ENCODE data around the gene RPS18. TPM values are rescaled to one million over a fixed set of nuclear protein-coding genes. Genes with fewer than 3 reads are reported as not detected.
A peak's percentile ranks its signal among the peaks of the same experiment; 100 is the strongest.

Gene RPS18
- total and polyA plus RNA-seq, 2 of the 13 experiments (the other 11 are each of a cell fraction or from before 2014, with no cell fraction given) = 3,896 to 5,806 TPM

DNA sequence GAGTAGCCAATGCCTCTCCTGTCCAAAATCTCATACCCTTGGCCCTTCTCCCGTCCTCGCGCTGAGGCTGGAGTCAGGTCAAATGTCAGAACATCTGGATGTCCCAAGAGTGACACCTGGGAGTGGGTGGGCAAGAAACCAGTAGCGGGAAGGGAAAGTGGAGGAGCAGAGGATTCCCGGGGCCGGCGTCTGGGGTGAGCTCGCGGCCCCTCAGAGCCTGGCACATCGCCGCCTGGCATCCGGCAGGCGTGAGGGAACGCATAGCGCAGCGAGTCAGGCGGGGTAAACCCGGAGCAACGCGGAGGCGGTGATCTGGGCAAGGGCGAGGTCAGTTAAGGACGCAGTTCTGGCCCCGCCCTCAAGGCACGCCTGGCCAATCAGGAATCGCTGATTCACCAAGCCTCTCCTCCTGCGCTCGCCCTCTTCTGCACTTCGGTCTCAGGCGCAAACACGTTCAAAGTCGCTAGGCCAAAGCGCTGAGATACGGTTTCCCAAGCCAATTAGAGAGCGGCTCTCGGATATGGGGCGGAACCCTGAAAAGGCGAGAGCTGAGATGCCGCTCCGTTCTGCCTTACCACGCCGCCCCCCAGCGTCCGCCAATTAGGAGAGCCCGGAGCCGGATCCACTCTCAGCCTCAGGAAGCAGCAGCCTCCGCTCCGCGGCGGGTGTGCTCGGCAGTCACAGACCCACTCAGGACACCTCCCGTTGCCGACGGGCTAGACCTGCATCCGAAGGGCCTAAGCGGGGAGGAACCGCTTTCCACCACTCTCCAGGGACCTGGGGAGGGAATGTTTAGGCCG, 22.7 kb upstream of the RPS18 start (continued):
- TF ChIP-seq, protein P1, sequence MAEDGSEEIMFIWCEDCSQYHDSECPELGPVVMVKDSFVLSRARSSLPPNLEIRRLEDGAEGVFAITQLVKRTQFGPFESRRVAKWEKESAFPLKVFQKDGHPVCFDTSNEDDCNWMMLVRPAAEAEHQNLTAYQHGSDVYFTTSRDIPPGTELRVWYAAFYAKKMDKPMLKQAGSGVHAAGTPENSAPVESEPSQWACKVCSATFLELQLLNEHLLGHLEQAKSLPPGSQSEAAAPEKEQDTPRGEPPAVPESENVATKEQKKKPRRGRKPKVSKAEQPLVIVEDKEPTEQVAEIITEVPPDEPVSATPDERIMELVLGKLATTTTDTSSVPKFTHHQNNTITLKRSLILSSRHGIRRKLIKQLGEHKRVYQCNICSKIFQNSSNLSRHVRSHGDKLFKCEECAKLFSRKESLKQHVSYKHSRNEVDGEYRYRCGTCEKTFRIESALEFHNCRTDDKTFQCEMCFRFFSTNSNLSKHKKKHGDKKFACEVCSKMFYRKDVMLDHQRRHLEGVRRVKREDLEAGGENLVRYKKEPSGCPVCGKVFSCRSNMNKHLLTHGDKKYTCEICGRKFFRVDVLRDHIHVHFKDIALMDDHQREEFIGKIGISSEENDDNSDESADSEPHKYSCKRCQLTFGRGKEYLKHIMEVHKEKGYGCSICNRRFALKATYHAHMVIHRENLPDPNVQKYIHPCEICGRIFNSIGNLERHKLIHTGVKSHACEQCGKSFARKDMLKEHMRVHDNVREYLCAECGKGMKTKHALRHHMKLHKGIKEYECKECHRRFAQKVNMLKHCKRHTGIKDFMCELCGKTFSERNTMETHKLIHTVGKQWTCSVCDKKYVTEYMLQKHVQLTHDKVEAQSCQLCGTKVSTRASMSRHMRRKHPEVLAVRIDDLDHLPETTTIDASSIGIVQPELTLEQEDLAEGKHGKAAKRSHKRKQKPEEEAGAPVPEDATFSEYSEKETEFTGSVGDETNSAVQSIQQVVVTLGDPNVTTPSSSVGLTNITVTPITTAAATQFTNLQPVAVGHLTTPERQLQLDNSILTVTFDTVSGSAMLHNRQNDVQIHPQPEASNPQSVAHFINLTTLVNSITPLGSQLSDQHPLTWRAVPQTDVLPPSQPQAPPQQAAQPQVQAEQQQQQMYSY (CRISPR knock-in tag; IDR thresholded peaks at IDR 0.05) = peak; percentile 86
- TF ChIP-seq, protein P2, sequence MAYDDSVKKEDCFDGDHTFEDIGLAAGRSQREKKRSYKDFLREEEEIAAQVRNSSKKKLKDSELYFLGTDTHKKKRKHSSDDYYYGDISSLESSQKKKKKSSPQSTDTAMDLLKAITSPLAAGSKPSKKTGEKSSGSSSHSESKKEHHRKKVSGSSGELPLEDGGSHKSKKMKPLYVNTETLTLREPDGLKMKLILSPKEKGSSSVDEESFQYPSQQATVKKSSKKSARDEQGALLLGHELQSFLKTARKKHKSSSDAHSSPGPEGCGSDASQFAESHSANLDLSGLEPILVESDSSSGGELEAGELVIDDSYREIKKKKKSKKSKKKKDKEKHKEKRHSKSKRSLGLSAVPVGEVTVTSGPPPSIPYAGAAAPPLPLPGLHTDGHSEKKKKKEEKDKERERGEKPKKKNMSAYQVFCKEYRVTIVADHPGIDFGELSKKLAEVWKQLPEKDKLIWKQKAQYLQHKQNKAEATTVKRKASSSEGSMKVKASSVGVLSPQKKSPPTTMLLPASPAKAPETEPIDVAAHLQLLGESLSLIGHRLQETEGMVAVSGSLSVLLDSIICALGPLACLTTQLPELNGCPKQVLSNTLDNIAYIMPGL (CRISPR knock-in tag; IDR thresholded peaks at IDR 0.05; ENCODE audit: borderline replicate concordance in 1 of 2, low read depth in 1 of 2) = peak; percentile 51 to 74; a peak in 3 of 4 replicates
- TF ChIP-seq CBFB (CRISPR knock-in tag; IDR thresholded peaks at IDR 0.05) (0 out of 2 replicates have a peak, but pooled peaks have one; percentile 38), ATM (IDR thresholded peaks at IDR 0.05; ENCODE audit: borderline replicate concordance) (no peak), ZNF331 (CRISPR knock-in tag; IDR thresholded peaks at IDR 0.05) (peak; percentile 38; the same call in 1 of the 2 replicates), FOSL2 (CRISPR knock-in tag; IDR thresholded peaks at IDR 0.05) (peak; percentile 80), NONO (IDR thresholded peaks at IDR 0.05) (no peak), NONO (CRISPR knock-in tag; conservative IDR thresholded peaks at IDR 0.05) (peak; percentile 97), ZNF160 (CRISPR knock-in tag; IDR thresholded peaks at IDR 0.05) (peak; percentile 52; the same call in 1 of the 2 replicates), SP4 (CRISPR knock-in tag; IDR thresholded peaks at IDR 0.05) (peak; percentile 95), ZNF737 (CRISPR knock-in tag; IDR thresholded peaks at IDR 0.05; ENCODE audit: borderline replicate concordance) (no peak), ZNF350 (CRISPR knock-in tag; IDR thresholded peaks at IDR 0.05; ENCODE audit: borderline replicate concordance, low read depth) (peak; percentile 81), ZNF782 (CRISPR knock-in tag; IDR thresholded peaks at IDR 0.05; ENCODE audit: borderline replicate concordance) (peak; percentile 37), GABPA (IDR thresholded peaks at IDR 0.05; ENCODE audit: low read depth, low read length) (peak; percentile 45), GABPA (CRISPR knock-in tag; IDR thresholded peaks at IDR 0.05; ENCODE audit: low read depth) (peak; percentile 82), TGIF2 (CRISPR knock-in tag; IDR thresholded peaks at IDR 0.05) (0 out of 2 replicates have a peak, but pooled peaks have one; percentile 62), PPARG (CRISPR knock-in tag; conservative IDR thresholded peaks at IDR 0.05) (no peak), ZNF761 (CRISPR knock-in tag; conservative IDR thresholded peaks at IDR 0.05) (peak; percentile 78; the same call in 1 of the 2 replicates), KDM1A (CRISPR knock-in tag; IDR thresholded peaks at IDR 0.05) (peak; percentile 25; the same call in 1 of the 2 replicates), ZNF496 (CRISPR knock-in tag; IDR thresholded peaks at IDR 0.05; ENCODE audit: insufficient replicate concordance) (no peak), ZNF816 (CRISPR knock-in tag; IDR thresholded peaks at IDR 0.05; ENCODE audit: borderline replicate concordance) (no peak)
- TF ChIP-seq, protein P3, sequence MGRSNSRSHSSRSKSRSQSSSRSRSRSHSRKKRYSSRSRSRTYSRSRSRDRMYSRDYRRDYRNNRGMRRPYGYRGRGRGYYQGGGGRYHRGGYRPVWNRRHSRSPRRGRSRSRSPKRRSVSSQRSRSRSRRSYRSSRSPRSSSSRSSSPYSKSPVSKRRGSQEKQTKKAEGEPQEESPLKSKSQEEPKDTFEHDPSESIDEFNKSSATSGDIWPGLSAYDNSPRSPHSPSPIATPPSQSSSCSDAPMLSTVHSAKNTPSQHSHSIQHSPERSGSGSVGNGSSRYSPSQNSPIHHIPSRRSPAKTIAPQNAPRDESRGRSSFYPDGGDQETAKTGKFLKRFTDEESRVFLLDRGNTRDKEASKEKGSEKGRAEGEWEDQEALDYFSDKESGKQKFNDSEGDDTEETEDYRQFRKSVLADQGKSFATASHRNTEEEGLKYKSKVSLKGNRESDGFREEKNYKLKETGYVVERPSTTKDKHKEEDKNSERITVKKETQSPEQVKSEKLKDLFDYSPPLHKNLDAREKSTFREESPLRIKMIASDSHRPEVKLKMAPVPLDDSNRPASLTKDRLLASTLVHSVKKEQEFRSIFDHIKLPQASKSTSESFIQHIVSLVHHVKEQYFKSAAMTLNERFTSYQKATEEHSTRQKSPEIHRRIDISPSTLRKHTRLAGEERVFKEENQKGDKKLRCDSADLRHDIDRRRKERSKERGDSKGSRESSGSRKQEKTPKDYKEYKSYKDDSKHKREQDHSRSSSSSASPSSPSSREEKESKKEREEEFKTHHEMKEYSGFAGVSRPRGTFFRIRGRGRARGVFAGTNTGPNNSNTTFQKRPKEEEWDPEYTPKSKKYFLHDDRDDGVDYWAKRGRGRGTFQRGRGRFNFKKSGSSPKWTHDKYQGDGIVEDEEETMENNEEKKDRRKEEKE (IDR thresholded peaks at IDR 0.05) = no peak

Measured in HepG2 (cell line).